GM18873 (cell line): Measurements from ENCODE around the gene ROPN1B.

Source experiments
- ATAC-seq: cut with Tn5 transposase; IDR thresholded peaks from one replicate; pipeline ENCODE4 v1.9.1; 2021; ENCODE audit warnings: mild to moderate bottlenecking, moderate library complexity, moderate number of reproducible peaks; ENCODE audit not compliant: unreplicated experiment, low FRiP score

The ROPN1B gene

DNA sequence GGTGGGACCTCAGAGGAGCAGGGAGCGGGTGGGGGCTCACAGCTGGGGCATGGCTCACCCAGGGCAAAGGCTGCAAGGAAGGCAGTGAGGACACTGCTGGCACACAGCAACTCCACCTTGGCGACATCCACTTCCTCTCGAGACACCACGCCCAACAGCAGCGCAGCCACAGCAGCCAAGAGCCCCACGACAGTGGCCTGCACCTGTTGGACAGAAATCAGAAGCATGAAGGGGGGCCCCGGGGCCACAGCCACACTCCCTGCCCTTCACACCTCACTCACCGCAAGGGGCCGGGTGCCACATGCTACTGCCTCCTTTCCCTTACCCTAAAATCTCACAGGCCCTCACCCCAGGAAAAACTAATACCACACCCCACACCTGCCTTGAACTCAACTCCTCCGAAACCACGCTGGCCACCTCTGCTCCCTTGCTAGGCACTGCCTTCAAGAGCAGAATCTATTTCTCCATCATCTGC lies 57.3 kb downstream of the ROPN1B start:
- no peak for ATAC-seq

DNA sequence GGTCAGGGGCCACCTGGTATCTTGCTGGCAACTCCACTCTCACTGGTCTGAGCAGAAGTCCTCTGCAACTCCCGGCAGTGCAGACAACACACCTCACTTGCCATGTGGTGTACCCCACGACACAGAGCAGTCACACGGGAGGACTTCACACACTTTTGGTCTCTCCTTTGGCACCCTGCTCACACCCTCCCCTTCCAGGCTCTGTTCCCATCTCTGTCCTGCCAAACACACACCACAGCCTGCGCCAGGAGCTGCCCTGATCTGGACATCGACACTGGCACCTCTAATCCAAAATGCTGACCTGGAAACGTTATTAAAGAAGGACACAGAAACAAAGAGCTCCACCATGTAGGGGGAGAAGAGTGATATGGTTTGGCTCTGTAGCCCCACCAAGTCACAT lies 57.8 kb downstream of the ROPN1B start:
- no peak for ATAC-seq

- no peak for ATAC-seq
Measured at GRCh38 chr3:126028096-126028495, 59.1 kb downstream of the ROPN1B start.

GRCh38 chr3:126029241-126029640 lies 60.3 kb downstream of the ROPN1B start:
- ATAC-seq: no peak

- no peak for ATAC-seq
Measured at GRCh38 chr3:126030455-126030854, 61.5 kb downstream of the ROPN1B start.

DNA sequence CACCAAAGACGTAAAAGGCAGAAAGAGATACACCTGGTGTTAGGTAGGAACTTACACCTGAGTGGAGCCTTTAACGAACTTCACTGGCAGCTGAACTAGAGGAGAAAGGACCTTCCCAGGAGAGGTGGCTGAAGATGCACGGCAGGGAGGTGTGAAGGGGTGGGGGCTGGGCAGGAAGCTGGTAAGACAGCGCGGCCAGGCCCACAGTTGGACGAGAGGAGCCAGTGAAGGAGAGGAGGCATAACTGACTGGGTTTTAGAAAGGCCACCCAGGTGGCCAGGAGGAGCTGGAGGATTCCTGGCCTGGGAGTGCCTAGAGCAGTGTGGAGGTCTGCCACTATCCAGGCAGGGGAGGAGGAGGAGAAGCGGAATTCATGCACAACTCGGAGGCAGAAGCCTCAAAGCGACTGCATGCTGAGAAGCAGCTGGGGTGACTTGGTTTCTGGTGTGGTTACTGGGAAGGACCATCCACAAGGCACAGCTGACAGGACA lies 63.0 kb downstream of the ROPN1B start:
- ATAC-seq: no peak
